Smooth muscle cell of the brain vasculature (primary cell): Measurements from ENCODE around the gene TULP3.

Experiments
- DNase-seq: peaks from one replicate; pipeline ENCODE4 v3.0.0-alpha.2; 2012; ENCODE audit warnings: low read depth, low spot score

The TULP3 gene

GRCh38 chr12:2963760-2964292 lies 73.1 kb downstream of the TULP3 start:
- DNase-seq: no peak

- DNase-seq: no peak
Measured at GRCh38 chr12:2967651-2968050, 77.0 kb downstream of the TULP3 start.

- no peak for DNase-seq
Measured at GRCh38 chr12:2970744-2971143, 80.1 kb downstream of the TULP3 start.

GRCh38 chr12:2973566-2973965 lies 82.9 kb downstream of the TULP3 start:
- no peak for DNase-seq

- DNase-seq: no peak
Measured at GRCh38 chr12:2974560-2974971, 83.9 kb downstream of the TULP3 start.

- no peak for DNase-seq
Measured at GRCh38 chr12:2976581-2976996, 85.9 kb downstream of the TULP3 start.

- no peak for DNase-seq
Measured at GRCh38 chr12:2977776-2978175, 87.1 kb downstream of the TULP3 start.

GRCh38 chr12:2979806-2980205 lies 89.1 kb downstream of the TULP3 start:
- DNase-seq: no peak

- no peak for DNase-seq
Measured at GRCh38 chr12:2980630-2981029, 89.9 kb downstream of the TULP3 start.

- DNase-seq: no peak
Measured at GRCh38 chr12:2982361-2982760, 91.7 kb downstream of the TULP3 start.

GRCh38 chr12:2984249-2984648 lies 93.6 kb downstream of the TULP3 start:
- no peak for DNase-seq

- no peak for DNase-seq
Measured at GRCh38 chr12:2984698-2985097, 94.0 kb downstream of the TULP3 start.

- DNase-seq: no peak
Measured at GRCh38 chr12:2986876-2987275, 96.2 kb downstream of the TULP3 start.

- DNase-seq: no peak
Measured at GRCh38 chr12:2988494-2988893, 97.8 kb downstream of the TULP3 start.
